ENCODE results near the gene CTBP2. TPM values are rescaled to one million over a fixed set of nuclear protein-coding genes. Genes with fewer than 3 reads are reported as not detected.

CTBP2 gene
- total RNA-seq, 1 donor from 2014 or later, result 83.2 TPM

DNA sequence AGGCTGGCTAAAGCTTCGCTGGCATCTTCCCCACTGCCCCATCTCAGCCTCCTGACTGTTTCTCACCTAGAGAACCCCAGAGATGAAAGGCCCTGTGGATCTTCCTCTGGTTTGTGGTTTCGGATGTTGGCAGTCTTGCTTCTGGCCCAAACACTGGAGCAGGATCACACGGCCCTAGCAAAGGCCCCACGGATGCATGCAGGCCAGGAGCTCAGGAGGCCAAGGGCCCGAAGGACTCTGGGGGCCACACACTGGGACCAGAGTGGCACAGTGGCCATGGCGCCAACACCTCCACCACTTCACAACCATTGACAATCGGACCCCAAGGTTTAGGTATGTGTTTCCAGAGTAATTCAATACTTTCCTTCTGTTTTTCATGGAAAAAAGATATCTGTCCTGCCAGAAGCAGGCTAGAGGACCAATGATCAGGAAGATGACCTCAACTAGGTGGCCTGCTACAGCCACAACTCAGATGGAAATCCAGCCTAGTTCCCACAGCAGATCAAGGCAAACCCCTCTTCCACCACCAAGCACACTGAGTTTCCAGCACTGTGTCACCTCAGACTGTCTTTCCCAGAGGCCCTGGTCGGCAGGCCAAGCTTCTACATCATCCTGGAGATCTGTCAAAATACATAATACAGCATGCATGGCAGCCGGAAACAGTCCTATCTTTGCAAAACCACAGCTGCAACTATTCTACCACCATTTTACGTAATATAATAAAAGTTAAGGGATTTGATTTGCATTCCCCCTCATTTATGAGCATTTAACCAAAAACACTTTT, 53.0 kb downstream of the CTBP2 start:
- DNase-seq (ENCODE audit: extremely low read depth, low read depth, low spot score), result no peak

- no peak for DNase-seq (ENCODE audit: extremely low read depth, low read depth, low spot score)
Observed at GRCh38 chr10:125106586-125106985, 53.8 kb downstream of the CTBP2 start.

GRCh38 chr10:125105706-125106255, 54.6 kb downstream of the CTBP2 start:
- DNase-seq (ENCODE audit: extremely low read depth, low read depth, low spot score), result no peak

DNA sequence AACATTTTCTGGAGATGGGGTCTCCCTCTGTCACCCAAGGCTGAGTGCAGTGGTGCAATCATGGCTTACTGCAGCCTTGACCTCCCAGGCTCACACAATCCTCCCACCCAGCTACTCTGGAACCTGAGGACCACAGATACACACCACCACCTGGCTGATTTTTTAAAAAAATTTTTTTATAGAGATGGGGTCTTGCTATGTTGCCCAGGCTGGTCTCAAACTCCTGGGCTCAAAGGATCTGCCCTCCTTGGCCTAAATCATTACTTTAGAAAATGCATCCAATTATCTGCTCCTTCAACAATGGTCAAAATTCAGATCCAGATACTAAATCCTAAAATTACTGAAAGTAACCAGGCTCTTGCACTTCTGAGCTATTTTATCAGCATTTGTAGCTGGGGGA, 55.2 kb downstream of the CTBP2 start:
- no peak for DNase-seq (ENCODE audit: extremely low read depth, low read depth, low spot score)

- DNase-seq (ENCODE audit: extremely low read depth, low read depth, low spot score), result no peak
Observed at GRCh38 chr10:125104559-125104958, 55.8 kb downstream of the CTBP2 start.

DNA sequence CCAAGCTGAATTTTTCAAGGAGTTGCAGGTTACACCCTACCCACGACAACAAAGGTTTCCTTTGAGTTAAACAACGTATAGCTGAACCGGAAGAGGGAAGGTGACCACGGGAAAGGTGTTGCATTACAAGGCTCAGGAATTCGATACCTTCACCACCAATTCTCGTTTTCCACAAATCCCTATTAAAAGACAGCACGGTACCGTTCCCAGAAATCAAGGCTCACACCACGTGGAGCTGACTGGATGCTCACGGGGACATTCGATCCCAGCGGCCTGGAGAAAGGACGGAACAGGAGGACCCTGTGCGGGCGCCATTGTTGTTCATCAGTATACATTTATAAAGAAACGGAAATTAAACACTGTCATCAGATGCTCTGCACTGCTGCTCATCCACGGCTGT, 56.4 kb downstream of the CTBP2 start:
- DNase-seq (ENCODE audit: extremely low read depth, low read depth, low spot score), result no peak

- no peak for DNase-seq (ENCODE audit: extremely low read depth, low read depth, low spot score)
Observed at GRCh38 chr10:125103466-125103865, 56.9 kb downstream of the CTBP2 start.

DNA sequence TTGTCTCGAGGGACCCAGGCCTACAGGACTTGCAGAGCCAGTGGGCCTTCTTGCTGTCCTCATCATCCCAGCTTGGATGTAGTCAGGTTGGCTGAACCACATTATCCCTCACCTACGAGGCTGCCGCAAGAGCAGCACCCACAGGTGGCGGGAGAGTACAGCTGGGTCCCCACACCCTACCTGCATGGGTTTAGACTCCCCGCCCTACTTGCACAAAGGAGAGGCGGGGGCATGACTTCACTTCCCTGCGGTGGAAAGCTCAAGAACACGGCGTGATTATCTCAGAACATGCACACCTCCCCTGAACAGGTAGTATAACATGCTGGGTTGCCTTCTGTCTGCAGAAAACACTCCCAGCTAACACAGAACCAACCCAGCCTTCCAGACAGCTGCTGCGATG, 57.5 kb downstream of the CTBP2 start:
- DNase-seq (ENCODE audit: extremely low read depth, low read depth, low spot score), result no peak

- no peak for DNase-seq (ENCODE audit: extremely low read depth, low read depth, low spot score)
Observed at GRCh38 chr10:125102246-125102645, 58.1 kb downstream of the CTBP2 start.

DNA sequence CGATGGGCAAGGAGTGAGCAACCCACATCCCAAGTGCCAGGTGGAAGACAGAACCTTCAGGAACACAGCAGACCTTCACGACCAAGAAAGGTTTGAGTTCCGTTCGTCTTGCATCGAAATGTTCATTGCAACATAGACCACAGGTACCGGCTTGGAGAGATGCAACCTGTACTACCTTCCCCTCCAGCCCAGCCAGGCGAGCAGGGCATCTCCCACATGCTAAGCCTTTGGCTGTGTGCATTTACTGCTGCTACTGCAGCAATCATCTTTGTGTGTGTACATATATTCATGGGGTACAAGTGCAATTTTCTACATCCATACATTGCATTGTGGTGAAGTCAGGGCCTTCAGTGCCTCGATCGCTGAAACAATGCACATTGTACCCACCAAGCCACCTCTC, 58.8 kb downstream of the CTBP2 start:
- DNase-seq (ENCODE audit: extremely low read depth, low read depth, low spot score), result no peak

DNA sequence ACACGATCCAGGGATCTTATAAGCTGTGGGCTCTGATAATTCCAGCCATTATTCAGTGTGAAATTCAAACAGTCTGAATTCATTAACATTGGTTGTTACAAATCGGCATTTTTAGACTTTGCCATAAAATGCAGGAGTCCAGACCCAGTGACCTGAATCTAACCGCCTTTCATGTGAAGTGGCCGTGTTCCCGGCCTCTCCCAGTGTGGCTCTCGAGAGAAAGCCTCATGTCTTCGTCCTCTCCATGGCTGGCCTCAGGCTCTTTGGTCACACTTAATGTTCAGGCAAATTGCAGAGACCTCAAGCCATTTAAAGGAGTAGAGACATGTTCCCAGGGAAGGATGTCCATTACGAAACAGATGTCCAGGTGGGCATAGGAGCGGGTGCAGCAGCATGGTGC, 59.3 kb downstream of the CTBP2 start:
- no peak for DNase-seq (ENCODE audit: extremely low read depth, low read depth, low spot score)

DNA sequence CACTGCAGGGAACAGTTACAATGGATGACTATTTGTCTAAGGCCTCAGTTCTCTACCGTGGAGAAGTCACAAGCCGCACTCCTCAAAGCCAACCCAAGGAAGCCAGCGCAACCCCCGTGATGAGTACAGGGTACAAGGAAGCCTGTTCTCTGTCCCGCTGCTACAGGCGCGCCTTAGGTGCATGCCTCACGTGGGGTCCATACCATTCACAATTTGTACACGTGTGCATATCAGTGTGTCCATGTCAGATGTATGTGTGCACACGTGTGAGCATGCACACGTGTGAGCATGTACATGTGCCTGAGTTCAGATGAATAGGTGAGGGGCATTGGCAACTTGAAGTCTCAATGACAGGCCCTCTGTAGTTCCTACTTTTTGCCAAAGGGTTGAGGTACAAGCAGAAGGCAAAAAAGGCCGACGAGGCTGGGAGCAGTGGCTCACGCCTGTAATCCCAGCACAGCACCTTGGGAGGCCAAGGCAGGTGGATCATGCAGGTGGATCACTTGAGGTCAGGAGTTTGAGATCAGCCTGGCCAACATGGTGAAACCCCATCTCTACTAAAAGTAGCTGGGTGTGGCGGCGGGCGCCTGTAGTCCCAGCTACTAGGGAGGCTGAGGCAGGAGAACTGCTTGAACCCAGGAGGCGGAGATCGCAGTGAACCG, 62.8 kb downstream of the CTBP2 start:
- no peak for DNase-seq (ENCODE audit: extremely low read depth, low read depth, low spot score)

DNA sequence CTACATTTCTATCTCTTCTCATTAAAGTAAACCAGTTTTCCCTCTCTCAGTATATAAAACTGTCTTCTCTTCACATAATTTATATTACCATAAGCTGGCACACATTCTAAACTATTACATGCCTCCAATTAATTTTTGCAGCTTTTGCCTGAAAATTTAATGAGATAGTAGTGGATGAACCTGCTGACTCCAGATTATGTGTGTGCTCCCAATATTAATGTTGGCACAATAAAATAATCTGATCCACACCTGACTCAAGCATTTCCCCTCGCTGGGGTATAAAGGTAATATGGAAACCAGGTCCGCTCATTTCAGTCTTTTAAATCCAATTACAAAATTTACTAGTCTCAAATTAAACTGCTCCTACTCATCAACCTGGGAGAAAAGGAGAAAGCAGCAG, 63.4 kb downstream of the CTBP2 start:
- DNase-seq (ENCODE audit: extremely low read depth, low read depth, low spot score), result no peak

GRCh38 chr10:125096371-125096770, 64.0 kb downstream of the CTBP2 start:
- no peak for DNase-seq (ENCODE audit: extremely low read depth, low read depth, low spot score)

GRCh38 chr10:125095776-125096175, 64.6 kb downstream of the CTBP2 start:
- DNase-seq (ENCODE audit: extremely low read depth, low read depth, low spot score), result no peak

GRCh38 chr10:125095228-125095627, 65.1 kb downstream of the CTBP2 start:
- DNase-seq (ENCODE audit: extremely low read depth, low read depth, low spot score), result no peak

DNA sequence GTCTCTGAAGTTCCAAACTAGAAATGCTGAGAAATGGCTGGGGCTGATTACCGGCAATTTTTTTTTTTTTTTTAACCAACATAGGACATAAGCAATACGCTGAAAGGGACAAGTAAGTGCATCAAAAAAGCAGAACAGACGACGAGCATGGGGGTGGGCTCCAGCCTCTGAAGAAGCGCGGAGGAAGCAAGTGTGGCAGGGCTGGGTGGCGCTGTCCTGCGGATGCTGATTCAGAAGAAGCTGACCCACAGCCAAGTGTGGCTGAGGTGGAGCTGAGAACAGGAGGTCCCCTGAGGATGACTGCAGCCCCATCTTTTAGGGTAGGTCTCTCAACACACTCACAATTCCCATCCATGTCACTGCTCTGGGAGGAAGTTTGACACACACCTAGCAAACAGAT, 65.6 kb downstream of the CTBP2 start:
- no peak for DNase-seq (ENCODE audit: extremely low read depth, low read depth, low spot score)

- DNase-seq (ENCODE audit: extremely low read depth, low read depth, low spot score), result no peak
Observed at GRCh38 chr10:125093974-125094705, 66.2 kb downstream of the CTBP2 start.

- DNase-seq (ENCODE audit: extremely low read depth, low read depth, low spot score), result no peak
Observed at GRCh38 chr10:125093199-125093973, 67.0 kb downstream of the CTBP2 start.

- DNase-seq (ENCODE audit: extremely low read depth, low read depth, low spot score), result no peak
Observed at GRCh38 chr10:125092564-125093031, 67.8 kb downstream of the CTBP2 start.

DNA sequence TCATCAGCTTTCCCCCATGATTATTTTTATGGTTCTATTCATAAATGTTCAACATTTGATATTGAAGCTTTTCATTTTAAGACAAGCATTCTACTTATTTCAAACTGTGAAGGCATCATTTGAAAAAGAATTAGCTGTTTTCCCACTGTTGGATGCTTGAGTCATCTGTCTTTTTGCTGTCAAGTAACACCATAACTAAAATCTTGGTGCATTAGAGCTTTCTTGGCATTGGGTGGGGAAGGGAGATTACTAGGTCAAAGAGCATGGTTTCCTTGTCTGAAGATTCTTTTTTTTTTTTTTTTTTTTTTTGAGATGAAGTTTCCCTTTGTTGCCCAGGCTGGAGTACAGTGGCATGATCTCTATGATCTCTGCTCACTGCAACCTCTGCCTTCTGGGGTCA, 68.5 kb downstream of the CTBP2 start:
- DNase-seq (ENCODE audit: extremely low read depth, low read depth, low spot score), result no peak
